Esophagus mucosa (tissue), 1 donor: ENCODE measurements around the gene PPARG. TPM values are rescaled to one million over a fixed set of nuclear protein-coding genes. Genes with fewer than 3 reads are reported as not detected.

Experiments used
- ATAC-seq: fragments of 200-7000 bp; cut with Tn5 transposase; one replicate; pipeline ENCODE4 v1.9.1; 2020
- total RNA-seq: library from RNA; stranded (reverse); gene quantifications from one replicate; pipeline ENCODE4 v1.2.4, GENCODE V29; 2023
- donor health status: DM: yes; HTN: yes; CAD: no.

PPARG gene
- total RNA-seq, 1 donor from 2014 or later, result 13.3 TPM

GRCh38 chr3:12416731-12417130, 127.9 kb downstream of the PPARG start:
- ATAC-seq, result no peak

DNA sequence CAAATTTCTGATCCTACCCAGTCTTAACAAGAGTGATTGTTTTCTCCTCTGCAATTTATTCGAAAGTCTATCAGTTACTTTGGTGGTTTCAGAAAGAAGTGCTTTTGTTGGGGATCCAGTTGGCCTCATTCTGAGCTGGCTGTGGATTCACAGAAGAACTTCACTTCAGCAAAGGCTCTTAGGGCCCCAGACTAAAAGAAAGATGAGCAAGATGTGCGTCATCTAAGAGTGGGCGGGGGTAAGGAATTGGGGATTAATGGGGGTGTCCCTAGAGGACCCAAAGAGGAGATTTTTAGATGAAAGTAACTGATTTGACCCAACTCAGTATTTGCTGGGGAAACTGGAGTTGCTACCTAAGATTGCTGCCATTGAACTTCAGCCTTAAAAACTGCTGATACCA, 131.5 kb downstream of the PPARG start:
- no peak for ATAC-seq

DNA sequence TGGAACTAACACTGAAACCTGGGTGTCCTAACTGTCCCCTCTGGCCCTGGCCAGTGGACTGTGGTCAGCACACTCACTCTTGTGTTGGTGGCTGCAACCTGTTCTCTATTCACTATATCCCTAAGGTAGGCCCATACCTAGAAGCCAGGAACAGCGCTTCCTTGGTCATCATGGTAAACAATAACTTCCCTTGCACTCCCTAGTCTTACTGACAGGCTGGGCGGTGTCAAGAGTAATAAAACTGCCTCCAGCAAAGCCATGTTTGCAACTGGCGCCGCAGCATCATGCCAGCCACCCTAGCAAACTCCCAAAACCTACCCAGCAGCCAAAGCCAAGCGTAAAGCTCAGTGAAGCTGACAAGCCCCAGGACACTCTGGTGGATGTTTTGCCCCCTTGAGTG, 132.3 kb downstream of the PPARG start:
- ATAC-seq, result no peak

GRCh38 chr3:12423131-12423530, 134.3 kb downstream of the PPARG start:
- ATAC-seq, result no peak

DNA sequence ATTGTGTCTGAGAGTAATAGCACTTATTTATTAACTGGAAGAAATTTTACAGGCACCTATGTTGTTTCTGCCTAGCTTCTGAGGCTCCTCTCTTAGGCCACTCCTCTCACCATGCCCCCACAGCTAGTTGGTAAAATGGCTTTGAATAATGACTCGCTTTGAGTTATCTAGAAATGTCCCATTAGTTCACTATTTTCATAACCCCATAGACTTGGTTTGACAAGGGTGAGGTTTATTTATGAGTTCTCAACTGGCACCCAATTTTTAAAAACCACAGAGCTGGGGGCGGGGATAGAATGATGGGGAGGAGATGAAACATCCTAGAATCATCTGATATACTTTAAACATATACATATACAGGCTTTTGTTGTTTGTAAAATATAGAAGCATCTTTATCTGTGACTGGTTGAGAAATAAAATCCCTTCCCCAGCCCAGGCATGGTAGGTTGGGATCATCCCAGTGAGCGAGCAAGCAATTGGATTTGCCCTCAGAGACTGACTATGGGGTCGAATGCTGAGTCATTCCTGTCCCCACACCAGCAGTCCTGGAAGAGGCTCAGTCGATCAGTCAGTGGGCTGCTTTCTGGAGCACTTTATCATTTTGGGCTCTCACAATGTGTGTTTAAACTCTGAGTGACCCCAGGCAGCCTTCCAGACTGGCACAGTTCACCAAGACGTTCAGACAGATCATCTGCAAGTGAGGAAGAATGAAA, 135.2 kb downstream of the PPARG start:
- ATAC-seq, result no peak

DNA sequence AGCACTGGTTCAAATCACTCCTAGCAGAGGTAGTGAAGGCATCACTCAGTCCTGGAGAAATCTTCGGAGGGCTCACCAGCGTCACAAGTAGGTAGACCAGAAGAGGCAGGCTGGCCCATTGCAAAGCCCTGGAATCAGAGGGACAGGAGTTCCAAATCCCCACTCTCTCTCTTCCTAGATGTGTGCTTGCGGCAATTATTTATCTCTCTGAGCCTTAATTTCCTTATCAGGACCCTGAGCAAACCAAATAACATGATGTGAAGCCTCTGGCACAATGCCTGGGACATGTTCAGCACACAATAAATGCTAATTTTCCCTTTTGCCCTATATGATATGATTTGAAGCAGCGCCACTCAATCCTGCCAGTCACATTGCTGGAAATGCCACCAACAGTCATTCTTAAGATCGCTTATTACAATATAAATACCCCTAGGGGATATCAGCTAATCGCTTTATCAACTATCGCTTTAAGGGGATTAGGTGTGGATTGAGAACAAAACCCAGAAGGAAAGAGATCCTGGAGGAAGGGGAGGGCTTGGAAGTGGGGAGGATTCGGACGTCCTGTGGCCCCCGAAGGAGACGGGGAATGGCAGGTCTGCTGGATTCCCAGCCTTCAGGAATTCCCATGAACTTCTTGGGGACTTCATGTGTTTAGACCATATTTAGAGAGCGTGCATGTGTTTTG, 135.9 kb downstream of the PPARG start:
- no peak for ATAC-seq

- ATAC-seq, result no peak
Measured at GRCh38 chr3:12425850-12426579, 137.1 kb downstream of the PPARG start.

GRCh38 chr3:12427551-12427950, 138.7 kb downstream of the PPARG start:
- ATAC-seq, result no peak

- ATAC-seq, result no peak
Measured at GRCh38 chr3:12428126-12428525, 139.3 kb downstream of the PPARG start.

DNA sequence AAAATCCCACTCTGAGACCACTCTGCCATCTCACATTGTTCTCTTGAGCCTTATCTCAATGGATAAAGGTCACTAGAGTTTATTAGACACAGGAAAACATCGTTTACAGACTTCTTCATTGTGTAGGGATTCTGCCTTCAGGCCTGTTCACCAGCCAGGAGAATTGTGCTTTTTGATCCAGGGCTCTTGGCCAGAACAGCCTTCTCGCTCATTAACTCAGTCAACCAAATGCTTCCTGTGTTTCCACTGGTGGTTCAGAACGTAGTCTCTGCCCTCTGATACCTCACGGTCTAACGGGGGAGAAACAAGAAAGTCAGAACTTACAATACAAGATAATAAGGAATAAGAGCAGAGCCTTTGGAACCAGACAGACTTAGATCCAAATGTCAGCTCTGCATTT, 141.2 kb downstream of the PPARG start:
- no peak for ATAC-seq

DNA sequence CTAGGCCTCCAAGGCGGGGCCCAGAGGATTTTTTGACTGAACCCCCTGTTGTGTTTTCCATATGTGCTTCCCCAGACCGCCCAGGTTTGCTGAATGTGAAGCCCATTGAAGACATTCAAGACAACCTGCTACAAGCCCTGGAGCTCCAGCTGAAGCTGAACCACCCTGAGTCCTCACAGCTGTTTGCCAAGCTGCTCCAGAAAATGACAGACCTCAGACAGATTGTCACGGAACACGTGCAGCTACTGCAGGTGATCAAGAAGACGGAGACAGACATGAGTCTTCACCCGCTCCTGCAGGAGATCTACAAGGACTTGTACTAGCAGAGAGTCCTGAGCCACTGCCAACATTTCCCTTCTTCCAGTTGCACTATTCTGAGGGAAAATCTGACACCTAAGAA, 145.0 kb downstream of the PPARG start:
- ATAC-seq, result no peak

DNA sequence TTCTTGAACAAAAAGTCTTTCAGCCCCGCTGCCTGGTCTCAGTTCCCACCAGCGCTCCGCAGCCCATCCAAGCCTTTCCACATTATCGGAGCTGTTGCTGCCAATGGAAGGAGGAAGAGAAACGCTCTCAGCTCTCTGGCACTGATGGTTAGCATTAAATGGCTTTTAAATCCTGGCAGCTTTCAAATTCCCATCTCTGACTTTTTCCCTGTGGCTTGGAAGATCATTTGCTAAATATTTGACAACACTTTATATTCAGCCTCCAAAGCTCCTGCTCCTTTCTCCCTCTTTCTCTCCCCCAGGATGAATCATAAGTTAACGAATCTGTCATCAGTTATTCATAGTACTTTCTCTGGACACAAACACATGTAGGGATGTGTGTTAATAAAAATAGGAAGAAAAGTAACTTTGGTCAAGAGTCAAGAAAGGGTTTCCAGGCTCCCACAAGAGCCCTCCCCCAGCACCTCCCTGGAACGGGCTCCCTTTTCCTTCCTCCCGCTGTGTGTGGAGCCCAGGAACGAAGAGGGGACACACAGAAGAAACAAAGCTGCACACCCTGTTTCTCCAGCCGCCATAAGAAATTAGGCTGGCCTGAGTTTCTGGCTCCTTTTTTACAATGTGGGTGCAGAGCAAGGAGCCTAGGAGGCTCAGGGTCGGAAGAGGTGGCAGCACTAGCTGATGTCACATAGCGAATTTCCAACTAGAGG, 147.8 kb downstream of the PPARG start:
- no peak for ATAC-seq

GRCh38 chr3:12437221-12437605, 148.3 kb downstream of the PPARG start:
- ATAC-seq, result no peak

DNA sequence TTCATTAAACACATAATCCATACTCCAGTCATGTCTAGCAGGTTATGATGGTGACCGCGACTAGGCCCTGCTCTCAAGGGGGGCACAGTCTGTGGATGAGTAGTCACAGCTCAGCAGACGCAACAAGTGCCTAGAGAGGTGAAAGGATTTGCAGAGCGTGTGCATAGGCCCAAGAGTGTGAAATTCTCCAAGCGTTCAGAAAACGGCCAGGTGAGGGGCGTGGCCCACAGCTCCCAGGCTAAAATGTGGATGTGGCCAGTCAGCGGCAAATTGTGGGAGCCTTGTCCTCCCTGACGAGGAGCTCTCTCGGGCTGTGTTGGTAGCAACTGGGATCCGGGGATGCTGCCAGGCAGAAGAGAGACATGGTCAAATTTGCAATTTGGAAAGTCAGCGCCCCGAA, 149.0 kb downstream of the PPARG start:
- ATAC-seq, result no peak

DNA sequence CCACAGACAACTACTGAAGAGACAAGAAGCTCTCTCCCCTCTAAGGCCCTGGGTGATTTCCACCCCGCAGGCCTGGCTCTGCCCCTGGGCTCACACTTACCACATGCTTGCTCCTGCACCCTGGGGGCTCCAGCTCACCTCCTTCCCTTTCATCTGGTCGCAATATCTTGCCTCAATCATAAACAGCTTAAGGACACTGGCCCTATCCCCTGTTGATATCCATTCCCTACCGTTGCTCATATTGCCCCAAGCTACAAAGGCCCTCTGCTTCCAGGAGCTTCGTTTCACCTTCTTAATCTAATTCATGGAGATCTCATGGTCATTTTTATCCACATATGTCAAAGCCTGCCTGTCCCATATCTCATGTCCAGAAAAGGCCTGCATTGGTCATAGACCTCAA, 149.4 kb downstream of the PPARG start:
- ATAC-seq, result no peak

DNA sequence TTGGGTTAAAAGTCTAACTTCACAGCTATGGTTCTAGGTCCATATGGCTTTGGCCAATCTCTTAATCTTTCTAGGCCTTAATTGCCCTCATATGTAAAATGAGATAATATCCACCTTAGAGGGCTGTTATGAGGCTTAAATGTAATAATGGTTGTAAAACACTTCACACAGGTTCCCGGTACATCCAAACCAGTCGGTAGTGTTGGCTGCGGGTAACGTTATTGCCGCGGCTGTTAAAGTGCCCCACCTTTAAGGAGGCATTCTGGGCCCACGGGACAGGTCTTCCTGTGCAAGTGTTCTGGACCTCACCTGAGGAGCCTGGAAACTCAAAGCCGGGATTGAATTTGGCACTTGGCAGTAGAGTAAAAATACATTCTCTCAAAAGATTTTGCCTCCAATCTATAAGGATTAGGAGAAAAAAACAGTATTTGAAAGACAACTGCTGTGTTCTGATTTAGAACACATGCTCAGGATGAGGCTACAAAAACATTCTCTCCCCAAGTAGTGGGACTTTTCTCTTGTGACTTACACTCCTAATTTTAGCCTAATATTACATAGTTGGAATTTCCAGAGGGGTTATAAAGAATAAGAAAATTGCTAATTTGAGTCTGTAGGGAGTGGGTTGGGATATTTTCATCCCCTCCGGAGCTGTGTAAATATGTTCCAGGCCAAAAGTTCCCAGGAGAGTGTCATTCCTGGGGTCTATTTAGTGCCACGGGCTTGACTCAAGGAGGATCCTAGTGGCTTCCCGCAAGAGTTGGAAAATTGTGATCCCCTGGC, 150.5 kb downstream of the PPARG start:
- no peak for ATAC-seq

DNA sequence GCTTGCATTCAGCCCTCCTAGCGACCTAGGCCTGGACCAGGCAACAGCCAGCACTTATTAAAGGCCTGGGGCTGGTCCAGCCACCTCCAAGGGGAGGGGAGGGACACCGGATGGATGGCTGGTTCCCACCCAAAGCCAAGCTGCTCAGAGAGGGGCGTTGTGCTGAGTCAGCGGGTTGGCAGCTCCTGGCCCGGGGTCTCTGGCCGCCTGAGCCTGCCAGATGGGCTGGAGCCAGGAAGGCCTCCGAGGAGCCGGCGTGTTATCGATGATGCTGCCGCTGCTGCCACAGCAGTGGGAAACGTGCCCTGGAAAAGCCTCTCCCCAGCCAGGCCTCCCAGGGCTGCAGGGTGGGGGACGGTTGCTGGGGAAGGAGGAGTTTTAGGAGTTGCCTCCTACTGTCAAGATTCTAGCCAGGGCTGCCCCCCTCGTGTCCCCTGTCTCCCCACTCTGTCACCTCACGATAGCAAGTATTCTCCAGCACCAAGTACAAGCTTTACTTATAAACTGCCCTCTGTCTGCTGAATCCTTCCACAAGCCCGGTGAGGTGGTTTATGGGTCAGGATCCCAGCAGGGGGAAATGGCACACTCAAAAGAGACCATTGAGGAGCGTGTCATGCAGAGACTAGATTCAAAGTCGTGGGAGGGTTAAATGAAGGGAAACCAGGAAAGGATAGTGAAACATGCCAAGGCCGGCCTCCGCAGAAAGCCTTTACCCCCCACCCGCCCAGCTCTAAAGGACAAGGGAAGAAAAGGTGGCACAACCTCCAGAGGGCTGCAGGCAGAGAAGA, 152.3 kb downstream of the PPARG start:
- peak; percentile 34 for ATAC-seq

GRCh38 chr3:12442654-12443501, 154.0 kb downstream of the PPARG start:
- ATAC-seq, result no peak

GRCh38 chr3:12443781-12444522, 155.1 kb downstream of the PPARG start:
- no peak for ATAC-seq
